Measurements from ENCODE around the gene NDFIP2. TPM values are rescaled to one million over a fixed set of nuclear protein-coding genes. Genes with fewer than 3 reads are reported as not detected.

Gene NDFIP2
- total and polyA plus RNA-seq, 2 donors (not counting 1 experiment from before 2014, with no cell fraction given) = 0.12 to 1.0 TPM

GRCh38 chr13:79528759-79529191 is 47.8 kb downstream of the NDFIP2 start:
- Mint-ChIP-seq H3K27me3 (no peaks in the 10 kb centered on the region), H3K9me3 (ENCODE audit: insufficient read depth) (no peaks in the 10 kb centered on the region), H3K27ac (no peak overlapping the region), H3K4me1 (no peaks in the 10 kb centered on the region), H3K4me3 (no peak overlapping the region)
- WGBS (ENCODE audit: insufficient coverage) = no CpG with 5 or more reads among the region's 2 CpGs
- no peak for TF ChIP-seq EZH2 (IDR thresholded peaks at IDR 0.05; ENCODE audit: borderline replicate concordance, insufficient read depth, low read depth, low read length, poor library complexity, severe bottlenecking)
- H3K27ac ChIP-seq (ENCODE audit: low read length in 2 of 2) = no peak overlapping the region
- H3K79me2 ChIP-seq (ENCODE audit: control insufficient read depth, insufficient read depth, low read length) = no peaks in the 10 kb centered on the region
- DNase-seq (no peak), ATAC-seq (ENCODE audit: low read depth) (no peak)
- POLR2A ChIA-PET = no interaction called here
- H3K27me3 ChIP-seq (replicated peaks in 1 of 4; ENCODE audit: control extremely low read depth in 1 of 4, control insufficient read depth in 3 of 4, insufficient read depth in 4 of 4, low read length in 3 of 4) = no peaks in the 10 kb centered on the region
- H2AFZ ChIP-seq (ENCODE audit: insufficient read depth, low read depth, low read length, poor library complexity, severe bottlenecking) = no peak overlapping the region
- H3K36me3 ChIP-seq (replicated peaks in 1 of 2; ENCODE audit: control extremely low read depth in 1 of 2, control insufficient read depth in 1 of 2, extremely low read depth in 1 of 2, insufficient read depth in 2 of 2, low read length in 1 of 2) = no peaks in the 10 kb centered on the region
- no peaks in the 10 kb centered on the region for H4K20me1 ChIP-seq (ENCODE audit: control insufficient read depth, insufficient read depth, low read length, poor library complexity, severe bottlenecking)
- H3K9ac ChIP-seq (ENCODE audit: low read length) = no peak overlapping the region
- no peaks in the 10 kb centered on the region for H3K9me3 ChIP-seq (ENCODE audit: control extremely low read depth in 1 of 3, control insufficient read depth in 2 of 3, insufficient read depth in 1 of 3, low read length in 2 of 3)
- no peaks in the 10 kb centered on the region for H3K4me1 ChIP-seq (ENCODE audit: control insufficient read depth in 2 of 2, insufficient read depth in 2 of 2, low read length in 2 of 2)
- H3K4me3 ChIP-seq (ENCODE audit: control extremely low read depth in 1 of 5, extremely low read depth in 1 of 5, insufficient read depth in 1 of 5, low read depth in 2 of 5, low read length in 4 of 5) = no peak overlapping the region
- H3K4me2 ChIP-seq (replicated peaks; ENCODE audit: low read depth, low read length, poor library complexity, severe bottlenecking) = no peak overlapping the region
- CTCF ChIA-PET = interaction anchor here (0.9 to 2.2 kb wide), 3 partner anchors 13 to 105 kb away, joined by 3 to 8 read pairs (median 4); no protein-coding TSS in a partner anchor
- intact Hi-C loops (cut with micrococcal nuclease) = no loop called here

GRCh38 chr13:79529817-79530216 is 48.9 kb downstream of the NDFIP2 start:
- Histone ChIP-seq H3K4me3 (ENCODE audit: control extremely low read depth in 1 of 5, extremely low read depth in 1 of 5, insufficient read depth in 1 of 5, low read depth in 2 of 5, low read length in 4 of 5) (no peak overlapping the region), H3K27me3 (replicated peaks in 1 of 4; ENCODE audit: control extremely low read depth in 1 of 4, control insufficient read depth in 3 of 4, insufficient read depth in 4 of 4, low read length in 3 of 4) (no peaks in the 10 kb centered on the region), H3K4me1 (ENCODE audit: control insufficient read depth in 2 of 2, insufficient read depth in 2 of 2, low read length in 2 of 2) (no peaks in the 10 kb centered on the region), H3K9ac (ENCODE audit: low read length) (no peak overlapping the region), H3K79me2 (ENCODE audit: control insufficient read depth, insufficient read depth, low read length) (no peaks in the 10 kb centered on the region), H3K4me2 (replicated peaks; ENCODE audit: low read depth, low read length, poor library complexity, severe bottlenecking) (no peak overlapping the region), H3K36me3 (replicated peaks in 1 of 2; ENCODE audit: control extremely low read depth in 1 of 2, control insufficient read depth in 1 of 2, extremely low read depth in 1 of 2, insufficient read depth in 2 of 2, low read length in 1 of 2) (no peaks in the 10 kb centered on the region), H3K27ac (ENCODE audit: low read length in 2 of 2) (no peak overlapping the region), H4K20me1 (ENCODE audit: control insufficient read depth, insufficient read depth, low read length, poor library complexity, severe bottlenecking) (no peaks in the 10 kb centered on the region), H2AFZ (ENCODE audit: insufficient read depth, low read depth, low read length, poor library complexity, severe bottlenecking) (no peak overlapping the region), H3K9me3 (ENCODE audit: control extremely low read depth in 1 of 3, control insufficient read depth in 2 of 3, insufficient read depth in 1 of 3, low read length in 2 of 3) (no peaks in the 10 kb centered on the region)
- no peaks in the 10 kb centered on the region for H3K27me3 Mint-ChIP-seq
- no peak overlapping the region for H3K27ac Mint-ChIP-seq
- ChIA-PET POLR2A (no interaction called here), CTCF (interaction anchor here (0.8 to 2.2 kb wide), 3 partner anchors 10 to 106 kb away, joined by 3 to 8 read pairs (median 3); no protein-coding TSS in a partner anchor)
- no peaks in the 10 kb centered on the region for H3K9me3 Mint-ChIP-seq (ENCODE audit: insufficient read depth)
- WGBS (ENCODE audit: insufficient coverage) = 100% methylated on average over 3 of the region's 4 CpGs
- DNase-seq = no peak
- no peaks in the 10 kb centered on the region for H3K4me1 Mint-ChIP-seq
- no peak for ATAC-seq (ENCODE audit: low read depth)
- no peak for TF ChIP-seq EZH2 (IDR thresholded peaks at IDR 0.05; ENCODE audit: borderline replicate concordance, insufficient read depth, low read depth, low read length, poor library complexity, severe bottlenecking)
- TF ChIP-seq CTCF (IDR thresholded peaks at IDR 0.05) = no peak
- intact Hi-C loops (cut with micrococcal nuclease) = no loop called here
- no peak overlapping the region for H3K4me3 Mint-ChIP-seq
